Activated CD8-positive, alpha-beta T cell treated with anti-CD3 and anti-CD28 coated beads for 36 hours (primary cell): Measurements from ENCODE around the gene RGR. TPM values are rescaled to one million over a fixed set of nuclear protein-coding genes. Genes with fewer than 3 reads are reported as not detected.
A peak's percentile ranks its signal among the peaks of the same experiment; 100 is the strongest.

Experiments used
- ATAC-seq: fragments of 200-7000 bp; cut with Tn5 transposase; one replicate; pipeline ENCODE4 v1.10.0; 2021; ENCODE audit warnings: mild to moderate bottlenecking, moderate library complexity
- CTCF ChIA-PET: fragments of 350-600 bp; sonication (Branson Sonifier 250); formaldehyde crosslinking; loops from one replicate; lab custom pipeline; 2021; ENCODE audit warnings: antibody characterized with exemption; lab: Charles Lee
- POLR2A ChIA-PET: fragments of 350-600 bp; sonication (Branson Sonifier 250); formaldehyde crosslinking; loops from one replicate; lab custom pipeline; 2021; ENCODE audit warnings: antibody characterized with exemption; lab: Charles Lee
- DNase-seq: peaks from one replicate; pipeline ENCODE4 v3.0.0-alpha.2; 2020
- H3K27ac Mint-ChIP-seq: one replicate; pipeline ENCODE4 v1.8.0; 2021; ENCODE audit warnings: mild to moderate bottlenecking, mixed read lengths
- H3K27me3 Mint-ChIP-seq: one replicate; pipeline ENCODE4 v1.8.0; 2021; ENCODE audit warnings: mixed read lengths
- H3K36me3 Mint-ChIP-seq: one replicate; pipeline ENCODE4 v1.8.0; 2021; ENCODE audit warnings: low read depth, mixed read lengths
- H3K4me1 Mint-ChIP-seq: one replicate; pipeline ENCODE4 v1.8.0; 2021; ENCODE audit warnings: low read depth, mixed read lengths
- H3K4me3 Mint-ChIP-seq: one replicate; pipeline ENCODE4 v1.8.0; 2021; ENCODE audit warnings: mild to moderate bottlenecking, moderate library complexity, mixed read lengths
- H3K9me3 Mint-ChIP-seq: one replicate; pipeline ENCODE4 v1.8.0; 2021; ENCODE audit warnings: mixed read lengths
- intact Hi-C: fragments of 100-400 bp; cut with micrococcal nuclease; formaldehyde crosslinking; loops from one replicate; pipeline ENCODE4 v1.10.0; 2022
- total RNA-seq, 2 experiments: library from RNA; stranded (reverse); gene quantifications; one replicate each; pipeline ENCODE4 v1.2.3, GENCODE V29; 2021
- TF ChIP-seq, protein P1 (sequence below): fragments of 200-600 bp; IDR thresholded peaks from one replicate; pipeline ENCODE4 v1.8.0; 2022; ENCODE audit warnings: antibody characterized with exemption, mild to moderate bottlenecking

The RGR gene
- total RNA-seq, 2 experiments from 2014 or later, result not detected

DNA sequence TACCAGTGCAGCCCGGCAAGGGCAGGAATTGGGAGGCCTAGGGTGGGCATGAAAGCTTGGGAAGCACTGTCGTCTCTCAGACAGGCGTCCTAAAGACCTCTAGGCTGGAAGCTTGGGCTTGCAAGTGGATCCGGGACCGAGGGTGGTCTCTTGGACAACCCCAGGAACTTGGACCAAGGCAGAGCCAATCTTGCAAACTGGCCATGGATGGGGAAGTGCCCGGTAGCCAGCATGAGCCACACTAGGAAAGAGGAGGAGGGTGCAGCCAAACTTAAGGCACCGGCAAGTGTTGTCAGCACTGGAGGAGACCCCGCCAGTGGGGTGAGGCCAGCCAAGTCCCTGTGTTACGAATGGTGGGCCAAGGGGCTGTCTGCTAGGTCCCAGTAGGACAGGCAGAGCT, 28.0 kb upstream of the RGR start:
- H3K27ac Mint-ChIP-seq, result no peak overlapping the region
- TF ChIP-seq, protein P1, sequence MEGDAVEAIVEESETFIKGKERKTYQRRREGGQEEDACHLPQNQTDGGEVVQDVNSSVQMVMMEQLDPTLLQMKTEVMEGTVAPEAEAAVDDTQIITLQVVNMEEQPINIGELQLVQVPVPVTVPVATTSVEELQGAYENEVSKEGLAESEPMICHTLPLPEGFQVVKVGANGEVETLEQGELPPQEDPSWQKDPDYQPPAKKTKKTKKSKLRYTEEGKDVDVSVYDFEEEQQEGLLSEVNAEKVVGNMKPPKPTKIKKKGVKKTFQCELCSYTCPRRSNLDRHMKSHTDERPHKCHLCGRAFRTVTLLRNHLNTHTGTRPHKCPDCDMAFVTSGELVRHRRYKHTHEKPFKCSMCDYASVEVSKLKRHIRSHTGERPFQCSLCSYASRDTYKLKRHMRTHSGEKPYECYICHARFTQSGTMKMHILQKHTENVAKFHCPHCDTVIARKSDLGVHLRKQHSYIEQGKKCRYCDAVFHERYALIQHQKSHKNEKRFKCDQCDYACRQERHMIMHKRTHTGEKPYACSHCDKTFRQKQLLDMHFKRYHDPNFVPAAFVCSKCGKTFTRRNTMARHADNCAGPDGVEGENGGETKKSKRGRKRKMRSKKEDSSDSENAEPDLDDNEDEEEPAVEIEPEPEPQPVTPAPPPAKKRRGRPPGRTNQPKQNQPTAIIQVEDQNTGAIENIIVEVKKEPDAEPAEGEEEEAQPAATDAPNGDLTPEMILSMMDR, result no peak
- peaks cover 4% of the 10 kb centered on the region for H3K36me3 Mint-ChIP-seq
- intact Hi-C loops, result no loop called here
- ATAC-seq (no peak), DNase-seq (no peak)
- H3K9me3 Mint-ChIP-seq, result peaks cover 8% of the 10 kb centered on the region
- ChIA-PET CTCF (interaction anchor here (1.0 to 4.9 kb wide), 3 partner anchors 11 to 69 kb away, joined by 3 to 22 read pairs (median 3); no protein-coding TSS in a partner anchor), POLR2A (interaction anchor here (0.6 kb wide), 1 partner anchor 80 kb away, joined by 3 read pairs; no protein-coding TSS in a partner anchor)
- no peak overlapping the region for H3K4me3 Mint-ChIP-seq
- H3K4me1 Mint-ChIP-seq, result no peaks in the 10 kb centered on the region
- H3K27me3 Mint-ChIP-seq, result peaks cover 2% of the 10 kb centered on the region

DNA sequence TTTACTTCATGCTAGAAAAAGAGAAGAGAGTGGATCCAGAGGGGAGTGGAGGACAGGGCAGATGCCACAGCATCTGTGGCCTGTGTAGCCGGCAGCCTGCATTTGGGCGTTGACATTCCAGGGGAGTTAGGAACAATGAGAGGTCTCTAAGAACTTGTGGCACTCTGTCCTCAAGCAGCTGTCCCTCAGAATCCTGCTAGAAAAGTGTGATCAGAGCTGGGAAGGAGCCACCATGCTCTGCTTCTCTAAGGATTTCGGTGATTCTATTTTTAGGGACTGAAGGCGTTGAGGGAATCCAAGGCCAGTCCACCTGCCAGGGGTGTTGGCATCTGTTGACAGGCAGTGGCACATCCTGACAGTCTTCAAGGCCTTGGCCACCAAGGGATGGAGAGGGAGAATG, 27.1 kb upstream of the RGR start:
- intact Hi-C loops, result no loop called here
- H3K4me1 Mint-ChIP-seq, result no peaks in the 10 kb centered on the region
- H3K9me3 Mint-ChIP-seq, result peaks cover 8% of the 10 kb centered on the region
- no peak for DNase-seq
- ChIA-PET CTCF (interaction anchor here (1.0 to 4.9 kb wide), 2 partner anchors 12 to 70 kb away, joined by 3 to 22 read pairs; no protein-coding TSS in a partner anchor), POLR2A (no interaction called here)
- no peak overlapping the region for H3K4me3 Mint-ChIP-seq
- ATAC-seq, result no peak
- peaks cover 2% of the 10 kb centered on the region for H3K27me3 Mint-ChIP-seq
- peaks cover 4% of the 10 kb centered on the region for H3K36me3 Mint-ChIP-seq
- TF ChIP-seq, protein P1, result no peak
- H3K27ac Mint-ChIP-seq, result no peak overlapping the region

DNA sequence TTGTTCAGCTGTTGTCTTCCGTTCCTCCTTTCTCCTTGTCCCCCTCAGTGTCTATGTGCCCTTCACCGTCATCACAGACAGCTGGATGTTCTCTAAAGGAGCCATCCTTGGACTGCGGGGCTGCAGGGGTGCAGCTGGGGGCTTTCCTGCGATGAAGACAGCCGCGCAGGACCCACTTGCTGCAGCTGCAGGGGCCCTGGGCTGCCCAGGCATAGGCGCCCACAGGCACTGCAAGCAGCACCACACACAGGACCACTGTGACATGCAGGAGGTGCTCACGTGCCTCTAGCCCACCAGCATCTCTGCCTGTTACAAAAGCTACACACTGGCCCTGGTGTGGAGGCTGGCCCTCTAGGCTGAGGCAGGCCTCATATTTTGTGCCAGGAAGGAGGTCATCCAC, 22.9 kb upstream of the RGR start:
- ATAC-seq (no peak), DNase-seq (no peak)
- POLR2A ChIA-PET, result no interaction called here
- Mint-ChIP-seq H3K27ac (no peak overlapping the region), H3K27me3 (peaks cover 7% of the 10 kb centered on the region), H3K4me1 (no peaks in the 10 kb centered on the region), H3K4me3 (no peak overlapping the region), H3K36me3 (peaks cover 4% of the 10 kb centered on the region), H3K9me3 (peaks cover 8% of the 10 kb centered on the region)
- TF ChIP-seq, protein P1, result no peak
- CTCF ChIA-PET, result interaction anchor here (0.7 to 1.5 kb wide), 2 partner anchors 9 to 35 kb away, joined by 3 to 4 read pairs; no protein-coding TSS in a partner anchor
- intact Hi-C loops, result no loop called here

DNA sequence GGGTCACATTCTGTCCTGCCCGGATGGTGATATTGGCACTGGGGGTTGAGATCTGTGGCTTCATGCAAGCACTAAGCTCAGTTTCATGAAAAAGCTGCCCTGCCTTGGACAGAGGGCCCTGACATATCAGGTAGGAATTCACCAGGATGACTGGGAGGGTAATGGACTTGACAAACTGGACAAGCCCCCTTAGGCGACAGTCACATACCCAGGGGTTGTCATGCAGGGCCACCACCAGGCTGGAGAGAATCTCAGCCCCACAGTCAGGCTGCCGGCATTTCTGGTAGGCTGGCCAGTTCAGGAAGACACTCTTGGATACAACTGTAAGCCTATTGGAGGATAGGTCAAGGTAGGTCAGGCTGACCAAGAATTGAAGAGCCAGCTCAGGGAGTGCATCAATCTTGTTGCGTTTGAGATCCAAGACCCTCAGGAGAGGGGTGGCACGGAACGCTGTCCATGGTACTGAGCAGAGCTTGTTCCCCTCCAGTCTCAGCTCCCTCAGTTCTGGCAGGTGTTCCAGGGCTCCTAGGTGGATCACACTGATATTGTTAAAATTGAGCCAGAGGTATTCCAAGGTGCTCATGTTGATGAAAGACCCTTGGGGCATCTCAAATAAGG, 20.3 kb upstream of the RGR start:
- intact Hi-C loops, result no loop called here
- Mint-ChIP-seq H3K36me3 (no peaks in the 10 kb centered on the region), H3K4me1 (no peaks in the 10 kb centered on the region), H3K27me3 (peaks cover 17% of the 10 kb centered on the region), H3K4me3 (no peak overlapping the region), H3K27ac (no peak overlapping the region), H3K9me3 (peaks cover 2% of the 10 kb centered on the region)
- DNase-seq (peak; percentile 15), ATAC-seq (no peak)
- TF ChIP-seq, protein P1, result no peak
- POLR2A ChIA-PET, result no interaction called here
- CTCF ChIA-PET, result interaction anchor here (0.9 to 2.0 kb wide), 3 partner anchors 10 to 76 kb away, joined by 3 to 4 read pairs (median 3); no protein-coding TSS in a partner anchor

DNA sequence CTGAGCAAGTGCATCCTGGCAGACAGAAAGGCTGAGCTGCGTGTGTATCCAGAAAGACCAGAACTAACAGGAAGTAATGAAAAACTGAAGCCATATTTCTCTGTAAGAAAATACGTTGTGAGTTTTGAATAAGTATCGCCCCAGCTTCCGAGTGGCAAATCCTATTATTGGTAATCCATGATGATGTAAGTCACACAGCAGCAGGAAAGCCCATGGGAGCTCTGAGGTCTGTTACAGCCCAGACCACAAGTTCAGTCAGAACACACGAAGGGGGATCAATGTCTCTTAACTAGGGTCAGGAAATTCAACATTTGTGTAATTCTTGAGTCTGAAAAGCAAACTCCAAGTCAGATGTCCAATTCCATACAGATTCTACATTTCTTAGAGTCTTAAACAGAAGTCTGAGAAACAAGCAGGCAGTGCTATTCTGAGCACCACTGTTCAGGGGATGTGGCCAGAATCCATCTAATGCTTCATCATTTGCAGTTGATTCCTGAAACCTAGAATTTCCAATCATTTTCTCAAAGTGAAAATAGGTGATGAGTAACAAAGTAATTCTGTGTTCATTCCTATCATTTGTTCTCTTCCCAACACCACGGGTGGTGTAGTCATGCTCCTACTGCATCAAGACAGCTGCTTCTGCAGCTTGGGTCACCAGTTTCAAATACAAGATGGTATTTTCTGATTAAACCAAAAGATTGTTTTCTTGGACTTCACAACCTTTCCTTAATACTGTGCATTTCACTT, 19.3 kb upstream of the RGR start, which contains the start of gene LRIT2:
LRIT2 (minus strand) TSS at position 118 of the 747 bp plus-strand sequence; CDS start at position 94, 24 bp downstream.
- TF ChIP-seq, protein P1, result no peak
- H3K4me3 Mint-ChIP-seq, result no peak within 1 kb of the TSS

More for the DNA sequence above, 19.3 kb upstream of the RGR start, which contains the start of gene LRIT2:
- Mint-ChIP-seq H3K9me3 (no peaks in the 10 kb centered on the region), H3K27me3 (peaks cover 16% of the 10 kb centered on the region), H3K27ac (no peak within 1 kb of the TSS), H3K4me1 (no peaks in the 10 kb centered on the region), H3K36me3 (no peaks in the 10 kb centered on the region)
- no peak for DNase-seq
- intact Hi-C loops, result no loop called here
- ATAC-seq, result no peak
- ChIA-PET POLR2A (no interaction called here), CTCF (interaction anchor here (2.0 kb wide), 1 partner anchor 13 kb away, joined by 4 read pairs; no protein-coding TSS in a partner anchor)
